ENCODE data around the gene GPR75. TPM values are rescaled to one million over a fixed set of nuclear protein-coding genes. Genes with fewer than 3 reads are reported as not detected.
A peak's percentile ranks its signal among the peaks of the same experiment; 100 is the strongest.
"Not testable (repeated sequence)": the region's sequence is repeated elsewhere in the genome, so short reads cannot be mapped to it uniquely, and the experiment has no call there.

GPR75 gene
- total RNA-seq, 2 experiments from 2014 or later: 0.88 to 1.2 TPM

GRCh38 chr2:53823639-53824038, 36.1 kb downstream of the GPR75 start:
- TF ChIP-seq CTCF (IDR thresholded peaks at IDR 0.05): peak; percentile 48
- intact Hi-C loops (cut with micrococcal nuclease); CTCF ChIA-PET; H3K36me3 Mint-ChIP-seq (ENCODE audit: low read depth); H3K9me3 Mint-ChIP-seq; H3K4me1 Mint-ChIP-seq (ENCODE audit: low read depth); H3K27me3 Mint-ChIP-seq; ATAC-seq; H3K27ac Mint-ChIP-seq; H3K4me3 Mint-ChIP-seq: not testable (repeated sequence)
- DNase-seq: peak; percentile 37
- POLR2A ChIA-PET: interaction anchor here (0.6 kb wide), 1 partner anchor 10 kb away, joined by 3 read pairs; no protein-coding TSS in a partner anchor

DNA sequence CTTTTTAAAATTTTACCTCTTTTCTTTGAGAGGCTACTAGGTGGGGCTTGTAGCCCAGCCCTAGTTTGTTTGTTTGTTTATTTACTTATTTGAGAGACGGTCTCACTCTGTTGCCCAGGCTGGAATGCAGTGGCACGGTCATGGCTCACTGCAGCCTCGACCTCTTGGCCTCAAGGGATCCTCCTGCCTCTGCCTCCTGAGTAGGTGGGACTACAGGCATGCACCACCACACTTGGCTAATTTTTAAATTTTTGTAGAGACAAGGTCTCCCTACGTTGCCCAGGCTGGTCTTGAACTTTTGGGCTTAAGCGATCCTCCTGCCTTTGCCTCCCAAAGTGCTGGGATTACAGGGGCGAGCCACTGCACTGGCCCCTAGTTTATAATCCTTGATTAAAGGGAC, 38.0 kb downstream of the GPR75 start:
- no peaks in the 10 kb centered on the region for H3K4me1 Mint-ChIP-seq (ENCODE audit: low read depth)
- H3K9me3 Mint-ChIP-seq: no peaks in the 10 kb centered on the region
- TF ChIP-seq CTCF (IDR thresholded peaks at IDR 0.05): no peak
- POLR2A ChIA-PET: no interaction called here
- no peak overlapping the region for H3K27ac Mint-ChIP-seq
- CTCF ChIA-PET: interaction anchor here (0.6 kb wide), 1 partner anchor 28 kb away, joined by 3 read pairs; no protein-coding TSS in a partner anchor
- intact Hi-C loops (cut with micrococcal nuclease): no loop called here
- H3K36me3 Mint-ChIP-seq (ENCODE audit: low read depth): peaks cover under 1% of the 10 kb centered on the region
- no peaks in the 10 kb centered on the region for H3K27me3 Mint-ChIP-seq
- H3K4me3 Mint-ChIP-seq: no peak overlapping the region
- ATAC-seq: no peak
- no peak for DNase-seq

DNA sequence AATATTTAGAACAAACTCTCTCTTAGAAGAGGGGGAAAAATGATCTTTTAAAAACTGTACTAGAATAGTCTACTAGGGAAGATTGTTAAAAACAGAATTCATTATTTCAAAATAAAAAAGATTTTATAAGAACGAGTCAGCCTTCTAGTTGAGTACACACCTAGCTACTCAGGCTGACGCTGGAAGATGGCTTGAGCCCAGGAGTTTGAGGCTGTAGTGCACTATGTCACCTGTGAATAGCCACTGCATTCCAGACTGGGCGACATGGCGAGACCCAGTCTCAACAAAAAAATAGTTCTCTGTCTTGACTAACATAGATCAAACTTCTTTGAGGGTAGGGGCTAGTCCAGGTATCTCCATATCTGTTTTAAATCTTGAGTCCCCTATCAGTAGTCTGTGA, 39.1 kb downstream of the GPR75 start:
- H3K4me1 Mint-ChIP-seq (ENCODE audit: low read depth): no peaks in the 10 kb centered on the region
- ChIA-PET POLR2A (interaction anchor here (1.7 kb wide), 1 partner anchor 9 kb away, joined by 4 read pairs; no protein-coding TSS in a partner anchor), CTCF (no interaction called here)
- intact Hi-C loops (cut with micrococcal nuclease): no loop called here
- peaks cover 3% of the 10 kb centered on the region for H3K36me3 Mint-ChIP-seq (ENCODE audit: low read depth)
- no peak overlapping the region for H3K27ac Mint-ChIP-seq
- ATAC-seq (no peak), DNase-seq (no peak)
- H3K4me3 Mint-ChIP-seq: no peak overlapping the region
- H3K9me3 Mint-ChIP-seq: no peaks in the 10 kb centered on the region
- no peaks in the 10 kb centered on the region for H3K27me3 Mint-ChIP-seq
- TF ChIP-seq CTCF (IDR thresholded peaks at IDR 0.05): no peak

DNA sequence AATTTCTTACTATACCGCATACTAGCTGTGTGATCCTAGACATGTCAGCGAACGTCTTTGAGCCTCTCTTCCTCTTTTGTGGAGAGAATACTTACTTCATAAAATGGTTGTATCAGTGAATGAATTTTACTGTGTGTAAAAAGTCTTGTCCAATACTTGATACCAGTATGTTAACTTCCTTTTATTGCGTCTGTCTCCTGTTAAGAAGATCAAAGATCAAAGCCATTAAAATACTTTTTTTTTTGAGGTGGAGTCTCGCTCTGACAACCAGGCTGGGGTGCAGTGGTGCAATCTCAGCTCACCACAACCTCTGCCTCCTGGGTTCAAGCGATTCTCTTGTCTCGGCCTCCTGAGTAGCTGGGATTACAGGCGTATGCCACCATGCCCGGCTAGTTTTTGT, 39.7 kb downstream of the GPR75 start:
- Mint-ChIP-seq H3K27ac (no peak overlapping the region), H3K9me3 (no peaks in the 10 kb centered on the region), H3K27me3 (no peaks in the 10 kb centered on the region), H3K4me3 (no peak overlapping the region), H3K36me3 (ENCODE audit: low read depth) (peaks cover 10% of the 10 kb centered on the region), H3K4me1 (ENCODE audit: low read depth) (no peaks in the 10 kb centered on the region)
- DNase-seq (no peak), ATAC-seq (no peak)
- intact Hi-C loops (cut with micrococcal nuclease): no loop called here
- ChIA-PET CTCF (no interaction called here), POLR2A (interaction anchor here (1.7 kb wide), 1 partner anchor 9 kb away, joined by 4 read pairs; no protein-coding TSS in a partner anchor)
- TF ChIP-seq CTCF (IDR thresholded peaks at IDR 0.05): no peak

- CTCF ChIA-PET: interaction anchor here (0.5 to 0.7 kb wide), 2 partner anchors 22 to 81 kb away, joined by 3 to 4 read pairs; no protein-coding TSS in a partner anchor
- DNase-seq (no peak), ATAC-seq (no peak)
- POLR2A ChIA-PET: interaction anchor here (1.7 kb wide), 1 partner anchor 10 kb away, joined by 4 read pairs; no protein-coding TSS in a partner anchor
- no peaks in the 10 kb centered on the region for H3K9me3 Mint-ChIP-seq
- intact Hi-C loops (cut with micrococcal nuclease): no loop called here
- peaks cover 10% of the 10 kb centered on the region for H3K36me3 Mint-ChIP-seq (ENCODE audit: low read depth)
- no peaks in the 10 kb centered on the region for H3K4me1 Mint-ChIP-seq (ENCODE audit: low read depth)
- H3K27ac Mint-ChIP-seq: no peak overlapping the region
- TF ChIP-seq CTCF (IDR thresholded peaks at IDR 0.05): no peak
- no peaks in the 10 kb centered on the region for H3K27me3 Mint-ChIP-seq
- H3K4me3 Mint-ChIP-seq: no peak overlapping the region
These were observed 40.1 kb downstream of the GPR75 start for GRCh38 chr2:53819634-53820033.

Measured in activated CD8-positive, alpha-beta T cell treated with anti-CD3 and anti-CD28 coated beads for 36 hours (primary cell).